Lower leg skin (tissue), 3 donors: ENCODE results near the gene ARFIP1.

ENCODE experiments used
- CTCF ChIP-seq, 3 donors: fragments of 450-650 bp; IDR thresholded peaks; one replicate each; pipeline ENCODE4 v1.5.1; 2016; ENCODE audit warnings: antibody characterized with exemption in 3 of 3, mild to moderate bottlenecking in 3 of 3, moderate library complexity in 2 of 3
- POLR2A ChIP-seq, 2 donors: fragments of 450-650 bp; IDR thresholded peaks; one replicate each; pipeline ENCODE4 v1.6.1; 2016 to 2017; ENCODE audit warnings: antibody characterized with exemption in 2 of 2, mild to moderate bottlenecking in 1 of 2, moderate library complexity in 1 of 2

GRCh38 chr4:152880263-152880662, 100.5 kb downstream of the ARFIP1 start:
- no peak for TF ChIP-seq POLR2A (IDR thresholded peaks at IDR 0.05)
- TF ChIP-seq CTCF (IDR thresholded peaks at IDR 0.05), result no peak
